Sigmoid colon (tissue), 7 donors: ENCODE data around the gene MYO1H. TPM values are rescaled to one million over a fixed set of nuclear protein-coding genes. Genes with fewer than 3 reads are reported as not detected.

Experiments
- DNase-seq: peaks from one replicate; pipeline ENCODE4 v3.0.0-alpha.2; 2019
- H3K27ac ChIP-seq, 4 donors: fragments of 200-600 bp; sonication (generic); one replicate each; pipeline ENCODE4 v1.5.1; 2016 to 2019; ENCODE audit warnings: mild to moderate bottlenecking in 1 of 4
- H3K27me3 ChIP-seq, 3 donors: fragments of 200-600 bp; sonication (generic); one replicate each; pipeline ENCODE4 v1.5.1; 2019; ENCODE audit warnings: mild to moderate bottlenecking in 1 of 3
- H3K36me3 ChIP-seq, 4 donors: fragments of 200-600 bp; sonication (generic); one replicate each; pipeline ENCODE4 v1.5.1; 2016 to 2019
- H3K4me1 ChIP-seq, 4 donors: fragments of 200-600 bp; sonication (generic); one replicate each; pipeline ENCODE4 v1.5.1; 2017 to 2019
- H3K4me3 ChIP-seq, 4 donors: fragments of 200-600 bp; sonication (generic); one replicate each; pipeline ENCODE4 v1.5.1; 2017 to 2019; ENCODE audit warnings: mild to moderate bottlenecking in 2 of 4, moderate library complexity in 1 of 4
- H3K9me3 ChIP-seq, 4 donors: fragments of 200-600 bp in 3 of 4; sonication (generic) in 3 of 4; one replicate each; pipeline versions ENCODE4 v1.5.1 to v1.6.1; 2013 to 2019
- CTCF ChIP-seq, 4 experiments: fragments of 450-650 bp in 3 of 4; fragments of 200-600 bp in 1 of 4; IDR thresholded peaks; one replicate each; pipeline ENCODE4 v1.5.1; 2016 to 2019; ENCODE audit warnings: antibody characterized with exemption in 4 of 4, mild to moderate bottlenecking in 3 of 4, moderate library complexity in 2 of 4
- EP300 ChIP-seq, 4 donors: sonication (generic); formaldehyde crosslinking; IDR thresholded peaks; one replicate each; pipeline ENCODE4 v1.6.1; 2017; ENCODE audit warnings: antibody characterized with exemption in 4 of 4
- POLR2A ChIP-seq, 2 donors: fragments of 450-650 bp; IDR thresholded peaks; one replicate each; pipeline ENCODE4 v1.6.1; 2016; ENCODE audit warnings: antibody characterized with exemption in 2 of 2, mild to moderate bottlenecking in 2 of 2, moderate library complexity in 2 of 2
- POLR2AphosphoS5 ChIP-seq, 4 donors: sonication (generic); formaldehyde crosslinking; IDR thresholded peaks; one replicate each; pipeline ENCODE4 v1.6.1; 2017; ENCODE audit warnings: antibody characterized with exemption in 4 of 4
- WGBS, 2 donors: extraction: QIAGEN DNeasy Blood & Tissue Kit; methylation state at CpG; one replicate each; pipeline ENCODE4 v1.1.7; 2013; 5-methylcytosine and 5-hydroxymethylcytosine counted together
- intact Hi-C: fragments of 100-400 bp; cut with DNase I; formaldehyde crosslinking; loops from one replicate; pipeline ENCODE4 v1.15.1; 2023
- polyA plus RNA-seq, 3 donors: library from polyadenylated mRNA; stranded (reverse); fragments of 200-250 nt; gene quantifications; one replicate each; pipeline ENCODE4 v1.2.3, GENCODE V29; 2013
- total RNA-seq, 4 donors: library from RNA; depleted of rRNA; stranded (reverse); fragments of >200 nt; gene quantifications; one replicate each; pipeline ENCODE4 v1.1.0, GENCODE V29; 2016
- donor health status: healthy with polysubstance abuse.
- donor health status: Bipolar disorder and iron deficiency.
- donor health status: healthy.

MYO1H gene
- total and polyA plus RNA-seq, 7 donors = 0.07 TPM; not detected in 6

- no peaks in the 10 kb centered on the region for H3K27me3 ChIP-seq
- intact Hi-C loops = no loop called here
- peaks cover 0 to 68% (median 64%) of the 10 kb centered on the region in 4 donors for H3K4me1 ChIP-seq
- H3K27ac ChIP-seq = peak overlapping the region; percentile 52 to 98 (median 80)
- TF ChIP-seq POLR2AphosphoS5 (IDR thresholded peaks at IDR 0.05) = no peak
- no peak for TF ChIP-seq POLR2A (IDR thresholded peaks at IDR 0.05)
- TF ChIP-seq EP300 (IDR thresholded peaks at IDR 0.05) = no peak
- TF ChIP-seq CTCF (IDR thresholded peaks at IDR 0.05) = no peak
- H3K4me3 ChIP-seq = no peak overlapping the region
- no peaks in the 10 kb centered on the region for H3K9me3 ChIP-seq
- no peak for DNase-seq
- H3K36me3 ChIP-seq = peaks cover 7 to 77% (median 24%) of the 10 kb centered on the region in 4 donors
- WGBS, 2 donors = 16 to 75% methylated on average over 8 of the region's 8 CpGs
Measured at GRCh38 chr12:109448707-109449390, 101.1 kb downstream of the MYO1H start.

GRCh38 chr12:109449845-109450532 is 102.3 kb downstream of the MYO1H start:
- Histone ChIP-seq H3K27ac (peak overlapping the region; percentile 52 to 98 (median 80)), H3K4me1 (peaks cover 0 to 68% (median 59%) of the 10 kb centered on the region in 4 donors), H3K4me3 (no peak overlapping the region), H3K36me3 (peaks cover 7 to 78% (median 33%) of the 10 kb centered on the region in 4 donors), H3K9me3 (no peaks in the 10 kb centered on the region), H3K27me3 (no peaks in the 10 kb centered on the region)
- TF ChIP-seq EP300 (IDR thresholded peaks at IDR 0.05) = no peak
- no peak for TF ChIP-seq POLR2A (IDR thresholded peaks at IDR 0.05)
- TF ChIP-seq POLR2AphosphoS5 (IDR thresholded peaks at IDR 0.05) = peak in 2 of 4 donors; percentile 16 to 22
- peak in 1 of 4 experiments; percentile 21 for TF ChIP-seq CTCF (IDR thresholded peaks at IDR 0.05)
- WGBS, 2 donors = 18 to 67% methylated on average over 16 of the region's 16 CpGs
- intact Hi-C loops = no loop called here
- no peak for DNase-seq

GRCh38 chr12:109450980-109451379 is 103.3 kb downstream of the MYO1H start:
- H3K9me3 ChIP-seq = no peaks in the 10 kb centered on the region
- H3K4me3 ChIP-seq = no peak overlapping the region
- H3K36me3 ChIP-seq = peaks cover 7 to 82% (median 43%) of the 10 kb centered on the region in 4 donors
- 51 to 73% methylated on average over 4 of the region's 4 CpGs for WGBS, 2 donors
- H3K27ac ChIP-seq = peak overlapping the region; percentile 52 to 98 (median 80)
- DNase-seq = no peak
- TF ChIP-seq POLR2AphosphoS5 (IDR thresholded peaks at IDR 0.05) = no peak
- no peak for TF ChIP-seq POLR2A (IDR thresholded peaks at IDR 0.05)
- TF ChIP-seq CTCF (IDR thresholded peaks at IDR 0.05) = no peak
- no peaks in the 10 kb centered on the region for H3K27me3 ChIP-seq
- H3K4me1 ChIP-seq = peaks cover 0 to 72% (median 61%) of the 10 kb centered on the region in 4 donors
- intact Hi-C loops = no loop called here

GRCh38 chr12:109451400-109451799 is 103.7 kb downstream of the MYO1H start:
- no peak overlapping the region for H3K4me3 ChIP-seq
- TF ChIP-seq CTCF (IDR thresholded peaks at IDR 0.05) = no peak
- no peak for TF ChIP-seq POLR2A (IDR thresholded peaks at IDR 0.05)
- TF ChIP-seq POLR2AphosphoS5 (IDR thresholded peaks at IDR 0.05) = no peak
- TF ChIP-seq EP300 (IDR thresholded peaks at IDR 0.05) = no peak
- intact Hi-C loops = no loop called here
- no peaks in the 10 kb centered on the region for H3K9me3 ChIP-seq
- peaks cover 7 to 82% (median 43%) of the 10 kb centered on the region in 4 donors for H3K36me3 ChIP-seq
- H3K27ac ChIP-seq = peak overlapping the region; percentile 25 to 98 (median 80)
- H3K4me1 ChIP-seq = peaks cover 0 to 75% (median 64%) of the 10 kb centered on the region in 4 donors
- DNase-seq = no peak
- no peaks in the 10 kb centered on the region for H3K27me3 ChIP-seq
- WGBS, 2 donors = 93 to 95% methylated on average over 23 of the region's 23 CpGs
